RWPE1 (cell line): ENCODE measurements around the gene F11.

Experiments used
- CTCF ChIA-PET: fragments of 350-600 bp; sonication (Branson Sonifier 250); formaldehyde crosslinking; extraction: SDS; loops from one replicate; lab custom pipeline; 2021; lab: Yijun Ruan, JAX
- POLR2A ChIA-PET: fragments of 400-600 bp; formaldehyde crosslinking; extraction: SDS; loops from one replicate; lab custom pipeline; 2020; ENCODE audit warnings: antibody characterized with exemption; ENCODE audit not compliant: low non-redundant PET; lab: Yijun Ruan, JAX
- DNase-seq: peaks from one replicate; pipeline ENCODE4 v3.0.0; 2012; ENCODE audit warnings: low spot score
- H3K27ac ChIP-seq: fragments of 450-650 bp; 2 replicates; pipeline ENCODE4 v1.5.1; 2017
- TF ChIP-seq, protein P1 (sequence below): fragments of 450-650 bp; conservative IDR thresholded peaks from 2 replicates; pipeline ENCODE4 v1.5.1; 2017; ENCODE audit warnings: low read depth, mild to moderate bottlenecking

Gene F11

DNA sequence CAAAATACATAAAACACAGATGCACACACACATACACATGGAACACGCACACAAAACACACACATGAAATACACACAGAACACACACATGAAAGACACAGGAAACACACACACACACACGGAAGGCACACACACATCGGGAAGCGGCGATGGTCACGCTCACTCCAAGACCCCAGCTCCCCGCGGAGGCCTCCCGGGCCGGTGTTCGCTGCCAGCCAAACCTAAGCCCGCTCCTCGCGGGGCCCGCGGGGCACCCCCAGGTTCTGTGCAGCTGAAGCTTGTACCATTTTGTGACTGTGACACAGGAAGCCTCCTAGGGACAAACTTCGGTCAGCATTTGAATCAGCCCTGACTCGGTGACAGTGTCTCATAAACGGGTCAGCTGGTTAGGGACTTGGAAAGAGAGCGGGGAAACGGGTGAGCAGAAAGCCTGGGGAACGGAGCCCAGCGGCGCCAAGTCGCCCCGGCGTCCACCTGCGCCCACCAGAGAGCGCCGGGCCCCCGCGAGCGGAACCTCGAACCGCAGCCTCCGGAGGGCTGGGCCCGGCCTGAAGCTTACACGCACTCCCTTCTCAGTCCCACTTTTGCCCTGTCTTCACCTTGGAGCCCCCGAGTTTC, 32.1 kb downstream of the F11 start:
- DNase-seq, result no peak
- TF ChIP-seq, protein P1, sequence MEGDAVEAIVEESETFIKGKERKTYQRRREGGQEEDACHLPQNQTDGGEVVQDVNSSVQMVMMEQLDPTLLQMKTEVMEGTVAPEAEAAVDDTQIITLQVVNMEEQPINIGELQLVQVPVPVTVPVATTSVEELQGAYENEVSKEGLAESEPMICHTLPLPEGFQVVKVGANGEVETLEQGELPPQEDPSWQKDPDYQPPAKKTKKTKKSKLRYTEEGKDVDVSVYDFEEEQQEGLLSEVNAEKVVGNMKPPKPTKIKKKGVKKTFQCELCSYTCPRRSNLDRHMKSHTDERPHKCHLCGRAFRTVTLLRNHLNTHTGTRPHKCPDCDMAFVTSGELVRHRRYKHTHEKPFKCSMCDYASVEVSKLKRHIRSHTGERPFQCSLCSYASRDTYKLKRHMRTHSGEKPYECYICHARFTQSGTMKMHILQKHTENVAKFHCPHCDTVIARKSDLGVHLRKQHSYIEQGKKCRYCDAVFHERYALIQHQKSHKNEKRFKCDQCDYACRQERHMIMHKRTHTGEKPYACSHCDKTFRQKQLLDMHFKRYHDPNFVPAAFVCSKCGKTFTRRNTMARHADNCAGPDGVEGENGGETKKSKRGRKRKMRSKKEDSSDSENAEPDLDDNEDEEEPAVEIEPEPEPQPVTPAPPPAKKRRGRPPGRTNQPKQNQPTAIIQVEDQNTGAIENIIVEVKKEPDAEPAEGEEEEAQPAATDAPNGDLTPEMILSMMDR, result no peak
- POLR2A ChIA-PET, result interaction anchor here (0.6 kb wide), 1 partner anchor 202 kb away, joined by 7 read pairs; no protein-coding TSS in a partner anchor
- CTCF ChIA-PET, result interaction anchor here (1.2 kb wide), 1 partner anchor 289 kb away, joined by 4 read pairs; no protein-coding TSS in a partner anchor
- H3K27ac ChIP-seq, result no peak overlapping the region

GRCh38 chr4:186299291-186299690, 33.3 kb downstream of the F11 start:
- H3K27ac ChIP-seq, result no peak overlapping the region
- CTCF ChIA-PET, result interaction anchor here (1.2 kb wide), 1 partner anchor 288 kb away, joined by 4 read pairs; no protein-coding TSS in a partner anchor
- DNase-seq, result no peak
- TF ChIP-seq, protein P1, result no peak
- POLR2A ChIA-PET, result no interaction called here

GRCh38 chr4:186300659-186301390, 34.8 kb downstream of the F11 start:
- ChIA-PET CTCF (no interaction called here), POLR2A (no interaction called here)
- no peak for DNase-seq
- H3K27ac ChIP-seq, result no peak overlapping the region
- TF ChIP-seq, protein P1, result no peak

DNA sequence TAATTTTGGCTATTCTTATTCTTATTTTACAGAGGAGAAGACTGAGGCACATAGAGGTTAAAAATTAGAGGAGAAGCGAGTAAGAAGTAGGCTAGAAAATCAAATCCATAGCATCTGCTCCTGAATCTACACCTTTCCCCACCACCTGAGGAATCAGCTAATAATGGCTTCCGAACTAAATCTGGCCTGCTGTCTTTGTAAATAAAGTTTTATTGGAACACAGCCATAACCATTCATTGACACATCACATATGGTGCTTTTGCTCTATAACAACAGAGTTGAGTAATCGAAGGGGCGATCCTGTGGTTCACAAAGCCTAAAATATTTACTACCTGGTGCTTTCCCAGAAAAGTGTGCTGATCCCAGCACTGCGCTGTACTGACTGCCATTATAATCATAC, 38.2 kb downstream of the F11 start:
- H3K27ac ChIP-seq, result no peak overlapping the region
- TF ChIP-seq, protein P1, result no peak
- CTCF ChIA-PET, result no interaction called here
- no peak for DNase-seq
- POLR2A ChIA-PET, result no interaction called here

- ChIA-PET CTCF (no interaction called here), POLR2A (no interaction called here)
- H3K27ac ChIP-seq, result no peak overlapping the region
- no peak for DNase-seq
- TF ChIP-seq, protein P1, result no peak
Measured at GRCh38 chr4:186304866-186305505, 39.0 kb downstream of the F11 start.

GRCh38 chr4:186307497-186307896, 41.5 kb downstream of the F11 start:
- CTCF ChIA-PET, result interaction anchor here (1.1 kb wide), 1 partner anchor 32 kb away, joined by 3 read pairs; no protein-coding TSS in a partner anchor
- POLR2A ChIA-PET, result no interaction called here
- DNase-seq, result no peak
- TF ChIP-seq, protein P1, result no peak
- H3K27ac ChIP-seq, result no peak overlapping the region
